K562 (cell line): ENCODE data around the gene ILF2. TPM values are rescaled to one million over a fixed set of nuclear protein-coding genes. Genes with fewer than 3 reads are reported as not detected.

Source experiments
- ATF2 ChIP-seq: sonication (generic); formaldehyde crosslinking; IDR thresholded peaks from 2 replicates; pipeline ENCODE4 v1.8.1; 2022; ENCODE audit warnings: missing genetic modification reagents
- BCL6 ChIP-seq: fragments of 250-450 bp; sonication (Bioruptor Pico); IDR thresholded peaks from 2 replicates; pipeline ENCODE4 v1.4.0; 2020
- BCOR ChIP-seq: fragments of 450-650 bp; IDR thresholded peaks from 2 replicates; pipeline ENCODE4 v1.6.1; 2016
- CEBPG ChIP-seq, 3 experiments: fragments of 200-800 bp in 1 of 3; sonication (Bioruptor generic) in 1 of 3; sonication (generic) in 1 of 3; formaldehyde crosslinking in 1 of 3; IDR thresholded peaks in 2 of 3; conservative IDR thresholded peaks in 1 of 3; 2 replicates each; pipeline versions ENCODE4 v1.6.1 to v1.8.0; 2016 to 2022; ENCODE audit warnings: missing compliant biosample characterization in 2 of 3, missing genetic modification characterization in 2 of 3, mild to moderate bottlenecking in 1 of 3, missing genetic modification reagents in 1 of 3
- E2F3 ChIP-seq: fragments of 250-450 bp; sonication (Bioruptor Pico); IDR thresholded peaks from 2 replicates; pipeline ENCODE4 v1.4.0; 2020; ENCODE audit warnings: mild to moderate bottlenecking
- GATA2 ChIP-seq: sonication (generic); formaldehyde crosslinking; IDR thresholded peaks from 2 replicates; pipeline ENCODE4 v1.4.0; 2020; ENCODE audit warnings: mild to moderate bottlenecking, missing genetic modification reagents
- HOMEZ ChIP-seq: fragments of 250-450 bp; sonication (Bioruptor Pico); IDR thresholded peaks from 2 replicates; pipeline ENCODE4 v1.4.0; 2020; ENCODE audit warnings: mild to moderate bottlenecking, moderate library complexity
- JUND ChIP-seq, 2 experiments: IDR thresholded peaks; 2 replicates in 1 of 2; 3 replicates in 1 of 2; pipeline ENCODE4 v1.6.1; 2011; ENCODE audit warnings: borderline replicate concordance in 2 of 2, low read depth in 2 of 2, low read length in 2 of 2, improper control_type of control experiment in 1 of 2, missing biosample characterization in 1 of 2, missing genetic modification characterization in 1 of 2, missing genetic modification reagents in 1 of 2
- KAT2B ChIP-seq: IDR thresholded peaks from one replicate; pipeline ENCODE4 v1.6.1; 2012; ENCODE audit warnings: low read depth, mild to moderate bottlenecking, control low read depth, inconsistent platforms, low read length, moderate library complexity
- KDM2B ChIP-seq: fragments of 250-450 bp; sonication (Bioruptor Pico); IDR thresholded peaks from 2 replicates; pipeline ENCODE4 v1.8.0; 2021; ENCODE audit warnings: mild to moderate bottlenecking, moderate library complexity
- MLX ChIP-seq, 2 experiments: fragments of 450-650 bp in 1 of 2; sonication (generic) in 1 of 2; formaldehyde crosslinking; conservative IDR thresholded peaks; 2 replicates each; pipeline versions ENCODE4 v1.4.0 to v1.8.1; 2020 to 2022; ENCODE audit warnings: mild to moderate bottlenecking in 1 of 2, missing genetic modification reagents in 1 of 2
- PHF8 ChIP-seq: fragments of 200-600 bp; sonication (generic); IDR thresholded peaks from 2 replicates; pipeline ENCODE4 v1.6.1; 2012; ENCODE audit warnings: mixed run types, mild to moderate bottlenecking, inconsistent platforms, low read length, moderate library complexity, borderline replicate concordance
- SIN3A ChIP-seq, 2 experiments: fragments of 150-350 bp in 1 of 2; IDR thresholded peaks; 2 replicates each; pipeline ENCODE4 v1.6.1; 2011 to 2016; ENCODE audit warnings: borderline replicate concordance in 2 of 2, low read depth in 2 of 2, low read length in 2 of 2, mild to moderate bottlenecking in 2 of 2, moderate library complexity in 2 of 2; ENCODE audit not compliant: control insufficient read depth in 1 of 2
- SMAD3 ChIP-seq: fragments of 450-650 bp; formaldehyde crosslinking; conservative IDR thresholded peaks from 2 replicates; pipeline ENCODE4 v1.4.0; 2020; ENCODE audit warnings: mild to moderate bottlenecking
- SREBF1 ChIP-seq: fragments of 150-350 bp; IDR thresholded peaks from 2 replicates; pipeline ENCODE4 v1.6.1; 2014; ENCODE audit warnings: antibody characterized with exemption, low read depth, low read length, borderline replicate concordance
- SRSF3 ChIP-seq: fragments of 200-400 bp; formaldehyde crosslinking; IDR thresholded peaks from 2 replicates; pipeline ENCODE4 v1.6.1; 2016; ENCODE audit warnings: mild to moderate bottlenecking, low read length, moderate library complexity; ENCODE audit not compliant: insufficient read depth
- ZBTB43 ChIP-seq: sonication (generic); formaldehyde crosslinking; IDR thresholded peaks from 2 replicates; pipeline ENCODE4 v1.8.0; 2023; ENCODE audit warnings: mild to moderate bottlenecking, missing genetic modification reagents
- ZNF174 ChIP-seq: fragments of 250-450 bp; sonication (Bioruptor Pico); IDR thresholded peaks from 2 replicates; pipeline ENCODE4 v1.4.0; 2020; ENCODE audit warnings: mild to moderate bottlenecking
- ZZZ3 ChIP-seq: fragments of 450-650 bp; IDR thresholded peaks from 2 replicates; pipeline ENCODE4 v1.6.1; 2016; ENCODE audit warnings: antibody characterized with exemption, mild to moderate bottlenecking, moderate library complexity
- polyA plus RNA-seq, 8 experiments: library from polyadenylated mRNA; depleted of rRNA in 4 of 8; stranded (reverse) in 5 of 8; unstranded in 3 of 8; fragments of >200 nt; fragmentation: Nextera tagmentation in 2 of 8; fragmentation: Illumina TruSeq in 1 of 8; extraction: Ambion mirVana in 2 of 8; extraction: Trizol in 1 of 8; gene quantifications; 2 replicates each; pipeline versions ENCODE4 v1.2.1 to v1.2.3, GENCODE V29; 2011 to 2014; ENCODE audit warnings: inconsistent platforms in 1 of 8, missing spikeins in 1 of 8
- total RNA-seq, 7 experiments: library from RNA; depleted of rRNA in 6 of 7; stranded (reverse); fragments of >200 nt in 6 of 7; fragmentation: Illumina TruSeq in 2 of 7; extraction: Trizol in 2 of 7; gene quantifications; 2 replicates each; pipeline versions ENCODE4 v1.2.1 to v1.2.3, GENCODE V29; 2011 to 2021; ENCODE audit warnings: low replicate concordance in 1 of 7
- TF ChIP-seq, protein P1 (sequence below), 2 experiments: fragments of 250-450 bp in 1 of 2; fragments of 450-650 bp in 1 of 2; sonication (Bioruptor Pico) in 1 of 2; IDR thresholded peaks; 2 replicates each; pipeline versions ENCODE4 v1.6.1 to v1.8.0; 2016 to 2021; ENCODE audit warnings: mild to moderate bottlenecking in 2 of 2, moderate library complexity in 2 of 2, missing compliant biosample characterization in 1 of 2, missing genetic modification characterization in 1 of 2

The ILF2 gene
- total and polyA plus RNA-seq, 9 of the 15 experiments (the other 6 are each of a cell fraction or from before 2014, with no cell fraction given): 282 to 726 (median 474) TPM

GRCh38 chr1:153697191-153698019 lies 26.6 kb upstream of the ILF2 start (continued):
- TF ChIP-seq JUND (IDR thresholded peaks at IDR 0.05; ENCODE audit: borderline replicate concordance, low read depth, low read length) (peak; percentile 83), JUND (tag; IDR thresholded peaks at IDR 0.05; ENCODE audit: borderline replicate concordance, low read depth, low read length) (peak; percentile 82; the same call in 1 of the 3 replicates), PHF8 (peak; percentile 21; the same call in 1 of the 2 replicates), BCOR (no peak), SIN3A (IDR thresholded peaks at IDR 0.05; ENCODE audit: borderline replicate concordance in 2 of 2, control insufficient read depth in 1 of 2, low read depth in 2 of 2, low read length in 2 of 2) (no peak), ZNF174 (CRISPR knock-in tag) (no peak), KAT2B (no peak), ATF2 (CRISPR knock-in tag) (no peak), KDM2B (CRISPR knock-in tag) (no peak), CEBPG (CRISPR knock-in tag; IDR thresholded peaks at IDR 0.05) (no peak), CEBPG (tag; conservative IDR thresholded peaks at IDR 0.05 in 1 of 2, IDR thresholded peaks at IDR 0.05 in 1 of 2) (peak; percentile 47 to 64; a peak in 3 of 4 replicates), E2F3 (CRISPR knock-in tag) (no peak), ZBTB43 (CRISPR knock-in tag) (no peak), SMAD3 (CRISPR knock-in tag) (no peak), SREBF1 (no peak), GATA2 (CRISPR knock-in tag) (no peak), BCL6 (CRISPR knock-in tag) (no peak), ZZZ3 (no peak), MLX (CRISPR knock-in tag; conservative IDR thresholded peaks at IDR 0.05) (no peak), HOMEZ (CRISPR knock-in tag) (no peak), SRSF3 (no peak)
- TF ChIP-seq, protein P1, sequence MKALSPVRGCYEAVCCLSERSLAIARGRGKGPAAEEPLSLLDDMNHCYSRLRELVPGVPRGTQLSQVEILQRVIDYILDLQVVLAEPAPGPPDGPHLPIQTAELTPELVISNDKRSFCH (CRISPR knock-in tag; IDR thresholded peaks at IDR 0.05): no peak
- TF ChIP-seq, protein P1 (tag; IDR thresholded peaks at IDR 0.05): peak; percentile 78; the same call in 1 of the 2 replicates
